Heart left ventricle (tissue), 13 donors: ENCODE measurements around the gene YEATS2.

Experiments used
- CTCF ChIP-seq, 12 donors: fragments of 200-600 bp; sonication (generic) in 4 of 12; IDR thresholded peaks; one replicate each; pipeline versions ENCODE4 v1.5.0 to v1.8.0; 2018 to 2022; ENCODE audit warnings: antibody characterized with exemption in 12 of 12, mild to moderate bottlenecking in 5 of 12
- POLR2A ChIP-seq, 2 donors: fragments of 450-650 bp; IDR thresholded peaks; one replicate each; pipeline ENCODE4 v1.6.1; 2017; ENCODE audit warnings: antibody characterized with exemption in 2 of 2, mild to moderate bottlenecking in 2 of 2, moderate library complexity in 2 of 2
- donor health status: ischemic (EF 13 %, LVEDD 7.1; RV severe dilation, severe dysfunction).
- donor health status: DM: no; HTN: yes; CAD: no.
- donor health status: DM: no; HTN: no; CAD: no.
- donor health status: ischemic (EF 25% LVEDD 6.9; RV normal size, moderate dysfunction).
- donor health status: ischemic (EF 25% LVEDD 5.7; RV mildly dilated, moderate dysfunction).
- donor health status: ischemic (EF 35%, LVEDD 5.7; RV mildly dilated, moderate dysfunction).
- donor health status: nonischemic (EF 11% LVEDD 7.7; RV severe dilation, severe dysfunction).
- donor health status: DM: yes; HTN: yes; CAD: no.
- donor health status: PGD.
- donor health status: ischemic (EF 29% LVEDD 5.4; RV normal size, mild dysfunction).
- donor health status: nonischemic (EF 23%, LVEDD 6.1; RV moderate dilation, normal function).

GRCh38 chr3:183734750-183735494, 37.3 kb downstream of the YEATS2 start:
- no peak for TF ChIP-seq CTCF (IDR thresholded peaks at IDR 0.05)
- no peak for TF ChIP-seq POLR2A (IDR thresholded peaks at IDR 0.05)
